Esophagus squamous epithelium (tissue), 5 donors: ENCODE data around the gene TNFRSF12A. TPM values are rescaled to one million over a fixed set of nuclear protein-coding genes. Genes with fewer than 3 reads are reported as not detected.
A peak's percentile ranks its signal among the peaks of the same experiment; 100 is the strongest.

ENCODE experiments used
- DNase-seq: peaks from one replicate; lab custom pipeline; 2025; lab: John Stamatoyannopoulos, UW
- H3K27ac ChIP-seq, 4 donors: fragments of 200-600 bp; sonication (generic); one replicate each; pipeline ENCODE4 v1.5.1; 2016 to 2019; ENCODE audit warnings: mild to moderate bottlenecking in 1 of 4
- H3K27me3 ChIP-seq, 4 donors: fragments of 200-600 bp; sonication (generic); 1 replicate in 3 of 4; 2 replicates in 1 of 4; pipeline versions ENCODE4 v1.5.1 to v1.6.0; 2017 to 2021; ENCODE audit warnings: antibody characterized with exemption in 1 of 4
- H3K36me3 ChIP-seq, 3 donors: fragments of 200-600 bp; sonication (generic); one replicate each; pipeline ENCODE4 v1.5.1; 2016 to 2019
- H3K4me1 ChIP-seq, 3 donors: fragments of 200-600 bp; sonication (generic); one replicate each; pipeline ENCODE4 v1.5.1; 2017 to 2019
- H3K4me3 ChIP-seq, 4 donors: fragments of 200-600 bp; sonication (generic); 1 replicate in 3 of 4; 2 replicates in 1 of 4; pipeline ENCODE4 v1.5.1; 2016 to 2019; ENCODE audit warnings: mild to moderate bottlenecking in 2 of 4, moderate library complexity in 1 of 4
- H3K9me3 ChIP-seq, 3 donors: fragments of 200-600 bp; sonication (generic); one replicate each; pipeline ENCODE4 v1.5.1; 2016 to 2019
- POLR2A ChIP-seq, 4 donors: fragments of 450-650 bp; IDR thresholded peaks; one replicate each; pipeline ENCODE4 v1.6.1; 2017; ENCODE audit warnings: antibody characterized with exemption in 4 of 4, mild to moderate bottlenecking in 4 of 4, moderate library complexity in 3 of 4
- WGBS, 2 donors: methylation state at CpG; one replicate each; pipeline ENCODE4 v1.1.5; 2018; 5-methylcytosine and 5-hydroxymethylcytosine counted together
- intact Hi-C: fragments of 100-400 bp; cut with DNase I; formaldehyde crosslinking; loops from one replicate; pipeline ENCODE4 v1.15.0; 2022
- total RNA-seq, 4 donors: library from RNA; depleted of rRNA; stranded (reverse); fragments of >200 nt; gene quantifications; one replicate each; pipeline ENCODE4 v1.1.0, GENCODE V29; 2016
- TF ChIP-seq, protein P1 (sequence below), 6 experiments: fragments of 450-650 bp in 4 of 6; fragments of 200-600 bp in 2 of 6; sonication (generic) in 2 of 6; IDR thresholded peaks; one replicate each; pipeline ENCODE4 v1.5.1; 2016 to 2019; ENCODE audit warnings: antibody characterized with exemption in 6 of 6, mild to moderate bottlenecking in 4 of 6, moderate library complexity in 4 of 6
- donor health status: DM: yes; HTN: yes; CAD: no.

The TNFRSF12A gene, protein sequence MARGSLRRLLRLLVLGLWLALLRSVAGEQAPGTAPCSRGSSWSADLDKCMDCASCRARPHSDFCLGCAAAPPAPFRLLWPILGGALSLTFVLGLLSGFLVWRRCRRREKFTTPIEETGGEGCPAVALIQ
- 10 to 100 TPM; 15.3 to 46.0 (median 28.6) TPM for total RNA-seq

- Histone ChIP-seq H3K4me3 (peak within 1 kb of the TSS; percentile 46 to 79 (median 63)), H3K4me1 (peaks cover 41 to 71% (median 45%) of the 10 kb centered on the region in 3 donors), H3K27me3 (peaks cover 0 to 38% (median 4%) of the 10 kb centered on the region in 4 donors), H3K27ac (peak within 1 kb of the TSS; percentile 92 to 98 (median 96)), H3K9me3 (no peaks in the 10 kb centered on the region), H3K36me3 (peaks cover 0 to under 1% (median 0%) of the 10 kb centered on the region in 3 donors)
- intact Hi-C loops = no loop called here
- no peak for DNase-seq
- peak in 3 of 4 donors; percentile 36 to 91 (median 81) for TF ChIP-seq POLR2A (IDR thresholded peaks at IDR 0.05)
- TF ChIP-seq, protein P1, sequence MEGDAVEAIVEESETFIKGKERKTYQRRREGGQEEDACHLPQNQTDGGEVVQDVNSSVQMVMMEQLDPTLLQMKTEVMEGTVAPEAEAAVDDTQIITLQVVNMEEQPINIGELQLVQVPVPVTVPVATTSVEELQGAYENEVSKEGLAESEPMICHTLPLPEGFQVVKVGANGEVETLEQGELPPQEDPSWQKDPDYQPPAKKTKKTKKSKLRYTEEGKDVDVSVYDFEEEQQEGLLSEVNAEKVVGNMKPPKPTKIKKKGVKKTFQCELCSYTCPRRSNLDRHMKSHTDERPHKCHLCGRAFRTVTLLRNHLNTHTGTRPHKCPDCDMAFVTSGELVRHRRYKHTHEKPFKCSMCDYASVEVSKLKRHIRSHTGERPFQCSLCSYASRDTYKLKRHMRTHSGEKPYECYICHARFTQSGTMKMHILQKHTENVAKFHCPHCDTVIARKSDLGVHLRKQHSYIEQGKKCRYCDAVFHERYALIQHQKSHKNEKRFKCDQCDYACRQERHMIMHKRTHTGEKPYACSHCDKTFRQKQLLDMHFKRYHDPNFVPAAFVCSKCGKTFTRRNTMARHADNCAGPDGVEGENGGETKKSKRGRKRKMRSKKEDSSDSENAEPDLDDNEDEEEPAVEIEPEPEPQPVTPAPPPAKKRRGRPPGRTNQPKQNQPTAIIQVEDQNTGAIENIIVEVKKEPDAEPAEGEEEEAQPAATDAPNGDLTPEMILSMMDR (IDR thresholded peaks at IDR 0.05) = peak in 3 of 6 experiments; percentile 16 to 22 (median 18)
- WGBS, 2 donors = no CpG with 5 or more reads among the region's 49 CpGs
Measured at GRCh38 chr16:3020247-3020603, at the start of gene TNFRSF12A. TSS of gene TNFRSF12A (plus strand) at chr16:3020368. CDS start at chr16:3020398, 30 bp downstream.

- peaks cover 18 to 59% (median 35%) of the 10 kb centered on the region in 3 donors for H3K4me1 ChIP-seq
- H3K36me3 ChIP-seq = peaks cover 0 to 6% (median 0%) of the 10 kb centered on the region in 3 donors
- H3K27me3 ChIP-seq = peaks cover 0 to 31% (median 21%) of the 10 kb centered on the region in 4 donors
- H3K4me3 ChIP-seq = peak overlapping the region; percentile 58 to 81 (median 72)
- intact Hi-C loops = no loop called here
- H3K27ac ChIP-seq = peak overlapping the region in 3 of 4 donors; percentile 7 to 85 (median 59)
- H3K9me3 ChIP-seq = no peaks in the 10 kb centered on the region
- no peak for DNase-seq
- TF ChIP-seq POLR2A (IDR thresholded peaks at IDR 0.05) = no peak
- TF ChIP-seq, protein P1 (IDR thresholded peaks at IDR 0.05) = no peak
- WGBS, 2 donors = 83% methylated on average over 2 to 3 of the region's 6 CpGs
Measured at GRCh38 chr16:2970563-2970962, 49.6 kb upstream of the TNFRSF12A start.

DNA sequence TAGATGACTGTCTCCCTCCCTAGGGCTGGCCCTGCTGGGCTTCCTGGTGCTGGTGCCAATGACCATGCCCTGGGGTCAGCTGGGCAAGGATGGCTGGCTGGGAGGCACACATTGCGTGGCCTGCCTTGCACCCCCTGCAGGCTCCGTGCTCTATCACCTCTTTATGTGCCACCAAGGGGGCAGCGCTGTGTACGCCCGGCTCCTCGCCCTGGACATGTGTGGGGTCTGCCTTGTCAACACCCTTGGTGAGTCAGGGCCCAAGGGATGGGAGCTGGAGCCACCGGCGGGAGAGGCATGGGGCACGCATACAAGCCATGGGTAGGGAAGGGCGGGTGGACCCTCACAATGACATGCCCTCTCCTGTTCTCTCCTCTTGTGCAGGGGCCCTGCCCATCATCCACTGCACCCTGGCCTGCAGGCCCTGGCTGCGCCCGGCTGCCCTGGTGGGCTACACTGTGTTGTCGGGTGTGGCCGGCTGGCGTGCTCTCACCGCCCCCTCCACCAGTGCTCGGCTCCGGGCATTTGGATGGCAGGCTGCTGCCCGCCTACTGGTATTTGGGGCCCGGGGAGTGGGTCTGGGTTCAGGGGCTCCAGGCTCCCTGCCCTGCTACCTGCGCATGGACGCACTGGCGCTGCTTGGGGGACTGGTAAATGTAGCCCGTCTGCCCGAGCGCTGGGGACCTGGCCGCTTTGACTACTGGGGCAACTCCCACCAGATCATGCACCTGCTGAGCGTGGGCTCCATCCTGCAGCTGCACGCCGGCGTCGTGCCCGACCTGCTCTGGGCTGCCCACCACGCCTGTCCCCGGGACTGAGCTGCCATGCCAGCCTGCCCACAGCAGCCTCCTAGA is 48.8 kb upstream of the TNFRSF12A start:
- no peak for DNase-seq
- intact Hi-C loops = no loop called here
- no peak overlapping the region for H3K4me3 ChIP-seq
- H3K36me3 ChIP-seq = peaks cover 0 to 6% (median 0%) of the 10 kb centered on the region in 3 donors
- peaks cover 0 to 23% (median 13%) of the 10 kb centered on the region in 4 donors for H3K27me3 ChIP-seq
- peaks cover 18 to 51% (median 35%) of the 10 kb centered on the region in 3 donors for H3K4me1 ChIP-seq
- no peak overlapping the region for H3K27ac ChIP-seq
- 74 to 76% methylated on average over 5 to 8 of the region's 35 CpGs for WGBS, 2 donors
- H3K9me3 ChIP-seq = no peaks in the 10 kb centered on the region
- no peak for TF ChIP-seq POLR2A (IDR thresholded peaks at IDR 0.05)
- TF ChIP-seq, protein P1 (IDR thresholded peaks at IDR 0.05) = no peak

- Histone ChIP-seq H3K4me1 (peaks cover 18 to 44% (median 28%) of the 10 kb centered on the region in 3 donors), H3K4me3 (no peak overlapping the region), H3K9me3 (no peaks in the 10 kb centered on the region), H3K27me3 (peaks cover 0 to 15% (median 8%) of the 10 kb centered on the region in 4 donors), H3K36me3 (peaks cover 0 to 6% (median 0%) of the 10 kb centered on the region in 3 donors), H3K27ac (no peak overlapping the region)
- WGBS, 2 donors = 73 to 75% methylated on average over 7 to 8 of the region's 15 CpGs
- DNase-seq = no peak
- TF ChIP-seq, protein P1 (IDR thresholded peaks at IDR 0.05) = no peak
- TF ChIP-seq POLR2A (IDR thresholded peaks at IDR 0.05) = no peak
- intact Hi-C loops = no loop called here
Measured at GRCh38 chr16:2971985-2972784, 48.0 kb upstream of the TNFRSF12A start.
